GM19467 (cell line): Measurements from ENCODE around the gene IKZF2.
"Not testable (repeated sequence)": the region's sequence is repeated elsewhere in the genome, so short reads cannot be mapped to it uniquely, and the experiment has no call there.

ENCODE experiments used
- ATAC-seq: cut with Tn5 transposase; IDR thresholded peaks from one replicate; pipeline ENCODE4 v1.9.1; 2021; ENCODE audit warnings: mild to moderate bottlenecking, moderate library complexity; ENCODE audit not compliant: unreplicated experiment

The IKZF2 gene

DNA sequence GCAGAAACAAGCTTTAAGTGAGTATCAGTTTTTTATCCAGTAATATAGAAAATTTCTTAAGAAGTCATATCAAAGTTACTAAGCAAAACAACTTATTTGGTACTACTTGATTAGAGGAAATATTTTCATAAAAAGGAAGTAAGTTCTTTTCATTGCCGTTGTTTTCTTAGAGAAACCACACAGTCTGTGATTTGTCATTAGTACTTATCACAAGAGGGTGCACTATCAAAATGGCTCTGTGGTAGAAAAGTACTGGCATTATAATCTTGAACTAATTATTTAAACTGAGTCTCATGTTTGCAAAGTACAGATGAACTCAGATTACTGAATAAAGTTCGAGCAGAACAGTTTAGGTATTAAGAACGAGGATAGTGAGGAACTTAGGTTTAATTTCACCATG is 93.4 kb downstream of the IKZF2 start:
- no peak for ATAC-seq

DNA sequence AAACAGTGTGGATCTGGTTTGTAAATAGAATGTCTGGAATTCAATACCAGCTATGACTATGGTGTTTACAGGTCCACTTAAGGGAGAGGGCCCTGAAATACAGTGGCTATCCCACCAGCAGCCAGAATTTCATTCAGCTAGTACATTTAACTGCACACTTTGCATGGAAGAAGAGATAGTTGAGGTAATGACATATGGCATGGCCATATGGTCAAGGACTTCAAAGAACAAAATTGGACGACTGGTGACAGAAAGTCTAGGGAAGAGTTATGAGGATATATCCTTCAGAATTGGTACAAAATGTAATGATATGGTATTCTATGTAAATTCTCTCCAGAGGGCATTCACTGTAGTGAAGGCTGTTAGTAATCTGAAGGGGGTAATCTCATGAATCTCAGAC is 105.0 kb downstream of the IKZF2 start:
- ATAC-seq, result no peak

DNA sequence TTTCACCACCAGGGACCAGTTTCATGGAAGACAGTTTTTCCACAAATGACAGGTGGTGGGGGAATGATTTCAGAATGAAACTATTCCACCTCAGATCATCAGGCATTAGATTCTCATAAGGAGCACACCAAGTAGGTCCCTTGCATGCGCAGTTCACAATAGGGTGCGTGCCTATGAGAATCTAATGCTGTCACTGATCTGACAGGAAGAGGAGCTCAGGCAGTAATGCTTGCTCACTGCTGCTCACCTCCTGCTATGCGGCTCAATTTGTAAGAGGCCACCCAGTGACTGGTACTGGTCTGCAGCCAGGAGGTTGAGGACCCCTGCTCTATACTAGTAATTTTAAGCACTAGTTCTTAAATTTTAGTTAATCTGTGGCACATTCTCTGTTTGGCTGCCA is 107.8 kb downstream of the IKZF2 start:
- no peak for ATAC-seq

DNA sequence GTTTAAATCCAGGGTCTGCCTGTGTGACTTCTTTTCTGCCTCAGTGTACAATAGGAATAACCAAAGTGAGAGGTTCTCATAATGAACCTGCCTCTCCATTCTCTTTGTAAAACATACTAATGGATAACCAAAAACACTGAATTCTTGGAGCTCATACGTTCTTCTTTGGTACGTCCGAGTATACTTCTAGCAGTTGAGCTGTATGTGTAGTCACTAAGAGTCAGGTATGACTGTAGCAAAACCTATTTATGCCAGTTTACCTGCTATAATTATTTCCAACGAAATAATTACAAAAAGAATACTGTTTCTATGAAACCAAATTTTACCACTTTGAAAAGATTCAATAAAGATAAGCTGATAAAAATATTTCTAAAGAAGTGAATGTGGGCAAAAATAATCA is 109.2 kb downstream of the IKZF2 start:
- ATAC-seq, result no peak

DNA sequence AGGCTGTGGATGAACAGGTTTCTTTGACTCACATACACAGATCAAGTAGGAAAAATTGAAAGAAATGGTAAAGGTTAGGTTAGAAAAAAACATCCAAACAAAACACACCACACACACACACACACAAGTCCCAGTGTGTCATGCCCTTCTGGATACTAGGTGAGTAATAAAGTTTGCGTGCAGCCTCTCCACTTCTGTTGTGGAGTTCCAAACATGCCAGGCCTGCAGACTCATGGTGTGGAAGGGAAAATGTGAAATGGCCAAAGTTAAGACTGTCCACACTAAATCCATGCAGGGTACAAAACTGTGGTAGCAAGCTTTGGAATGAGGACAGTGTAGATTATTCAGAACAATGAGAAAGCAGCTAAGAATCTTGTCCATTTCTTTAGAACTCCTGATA is 114.6 kb downstream of the IKZF2 start:
- no peak for ATAC-seq

DNA sequence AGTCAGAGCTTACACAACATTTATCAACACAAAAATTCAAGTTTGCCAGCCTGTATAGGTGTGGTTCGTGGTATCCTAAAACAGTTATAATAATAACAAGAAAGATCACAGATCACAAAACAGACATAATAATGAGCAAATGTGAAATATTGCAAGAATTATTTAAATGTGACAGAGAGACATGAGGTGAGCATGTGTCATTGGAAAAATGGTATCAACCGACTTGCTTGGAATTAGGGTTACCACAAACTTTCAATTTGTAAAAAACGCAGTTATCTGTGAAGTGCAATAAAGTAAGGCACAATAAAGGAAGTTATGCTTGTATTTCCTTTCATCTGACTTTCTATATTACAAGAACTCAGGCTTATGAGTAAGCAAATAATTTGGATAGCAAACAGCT is 116.8 kb downstream of the IKZF2 start:
- no peak for ATAC-seq

DNA sequence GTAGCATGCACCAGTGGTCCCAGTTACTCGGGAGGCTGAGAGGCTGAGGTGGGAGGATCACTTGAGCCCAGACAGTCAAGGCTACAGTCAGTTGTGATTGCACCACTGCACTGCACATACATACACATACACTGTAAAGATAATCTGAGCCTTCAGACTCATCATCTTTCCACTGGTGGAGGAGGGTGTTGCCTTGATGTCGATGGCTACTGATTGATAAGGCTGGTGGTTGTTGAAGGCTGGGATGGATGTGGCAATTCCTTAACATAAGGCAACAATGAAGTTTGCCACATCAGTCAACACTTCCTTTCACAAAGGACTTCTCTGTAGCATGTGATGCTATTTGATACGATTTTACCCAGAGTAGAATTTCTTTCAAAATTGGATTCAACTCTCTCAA is 118.8 kb downstream of the IKZF2 start:
- ATAC-seq, result no peak

DNA sequence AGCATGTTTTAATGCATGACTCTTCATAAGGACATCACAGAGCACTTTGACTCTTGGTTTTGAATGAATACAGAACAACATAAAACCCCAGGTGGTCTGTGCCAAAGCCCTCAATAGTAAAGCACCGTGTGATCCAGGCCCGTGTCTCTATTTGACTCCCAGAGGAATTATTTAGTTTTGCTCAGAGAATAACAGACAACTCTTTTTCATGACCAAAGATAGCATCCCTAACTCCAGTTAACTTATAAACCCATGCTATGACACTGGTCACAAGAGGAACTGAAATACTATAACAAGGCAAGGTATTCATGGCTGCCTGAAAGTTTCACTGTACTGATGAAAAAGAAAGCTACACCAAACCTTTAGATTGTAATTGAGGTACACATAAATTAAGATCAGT is 128.4 kb downstream of the IKZF2 start:
- peak; percentile 67 for ATAC-seq

DNA sequence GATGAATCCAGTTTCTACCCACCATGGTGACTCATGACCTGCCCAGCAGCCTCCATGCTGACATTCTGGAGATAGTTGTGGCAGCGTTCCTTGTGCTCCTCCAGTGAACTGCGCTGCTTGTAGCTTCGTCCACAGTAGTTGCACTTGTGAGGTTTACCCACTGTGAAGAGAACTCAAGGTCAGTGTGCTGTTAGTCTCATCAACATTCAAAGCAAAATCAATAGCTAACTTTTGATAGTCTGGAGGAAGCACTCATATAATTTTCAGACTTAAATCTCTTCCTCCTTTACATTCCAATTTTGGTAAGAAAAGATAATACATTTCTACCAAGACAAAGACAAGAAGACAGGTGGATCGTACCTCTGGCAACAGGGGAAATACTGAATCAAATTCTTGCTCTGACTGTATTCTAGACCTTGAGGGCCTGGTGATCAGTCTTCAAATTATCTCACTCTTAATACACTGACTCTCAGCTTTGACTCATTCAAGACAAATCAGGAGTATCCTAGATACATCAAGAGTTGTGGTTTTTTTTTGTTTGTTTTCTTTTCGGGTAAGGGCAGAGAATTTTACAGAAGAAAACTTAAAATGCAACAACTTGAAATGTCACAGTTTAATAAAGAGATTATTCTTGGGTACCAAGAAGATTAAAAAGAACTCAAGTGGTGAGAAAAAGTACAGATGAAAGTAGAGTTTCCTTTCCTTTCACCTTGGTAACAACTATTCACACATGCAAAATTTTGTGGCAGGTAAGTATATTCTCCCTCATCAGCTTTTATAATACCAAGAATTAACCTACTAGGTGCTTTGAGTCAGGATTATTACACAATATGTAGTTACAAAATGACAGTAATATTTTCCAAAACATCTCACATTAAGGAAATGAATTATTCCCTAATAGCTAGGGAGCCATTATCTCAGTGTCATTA is 129.2 kb downstream of the IKZF2 start:
- peak; percentile 74 for ATAC-seq

DNA sequence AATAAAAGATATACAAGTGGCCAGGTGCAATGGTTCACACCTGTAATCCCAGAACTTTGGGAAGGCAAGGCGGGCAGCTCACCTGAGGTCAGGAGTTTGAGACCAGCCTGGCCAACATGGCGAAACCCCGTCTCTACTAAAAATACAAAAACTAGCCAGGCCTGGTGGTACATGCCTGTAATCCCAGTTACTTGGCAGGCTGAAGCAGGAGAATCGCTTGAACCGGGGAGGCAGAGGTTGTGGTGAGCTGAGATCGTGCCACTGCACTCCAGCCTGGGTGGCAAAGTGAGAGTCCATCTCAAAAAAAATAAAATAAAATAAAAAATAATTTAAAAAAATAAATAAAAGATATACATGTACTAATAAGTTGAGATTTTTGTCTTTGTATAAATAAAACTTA is 130.5 kb downstream of the IKZF2 start:
- ATAC-seq, result not testable (repeated sequence)

DNA sequence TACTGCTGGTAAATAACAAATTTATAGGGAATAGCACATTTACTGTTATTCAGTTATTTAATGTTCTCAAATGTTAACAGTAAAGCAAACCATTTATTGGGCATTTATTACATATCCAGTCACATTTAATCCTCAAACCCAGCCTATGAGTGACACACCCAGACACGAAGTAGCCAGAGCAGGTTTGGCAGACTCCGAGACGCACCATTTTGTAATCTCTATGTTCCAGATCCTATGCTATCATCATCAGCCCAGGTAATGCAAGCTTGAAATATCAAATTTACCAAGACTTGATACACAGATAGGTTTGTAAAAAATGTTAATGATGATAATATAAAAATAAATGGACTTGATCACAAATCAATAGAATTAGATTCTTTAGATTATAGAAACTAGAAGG is 131.1 kb downstream of the IKZF2 start:
- ATAC-seq, result no peak

DNA sequence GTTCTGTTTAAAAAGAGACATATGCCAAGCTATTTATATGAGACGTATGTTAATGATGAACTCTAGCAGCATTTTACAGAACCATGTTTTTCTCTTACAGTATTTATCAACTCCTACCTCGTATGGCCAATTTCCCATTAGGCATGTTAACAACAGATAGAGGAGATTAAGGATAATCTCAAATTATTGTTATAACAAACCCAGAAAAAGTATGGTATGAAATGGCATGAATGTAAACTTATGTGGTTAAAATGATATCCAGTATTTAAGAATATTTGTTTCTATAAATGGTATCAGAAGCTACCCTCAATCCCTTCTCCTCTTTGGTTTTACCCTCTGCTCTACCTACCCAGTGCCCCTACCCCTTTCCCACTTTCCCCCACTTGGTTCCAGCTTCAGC is 132.0 kb downstream of the IKZF2 start:
- ATAC-seq, result no peak

DNA sequence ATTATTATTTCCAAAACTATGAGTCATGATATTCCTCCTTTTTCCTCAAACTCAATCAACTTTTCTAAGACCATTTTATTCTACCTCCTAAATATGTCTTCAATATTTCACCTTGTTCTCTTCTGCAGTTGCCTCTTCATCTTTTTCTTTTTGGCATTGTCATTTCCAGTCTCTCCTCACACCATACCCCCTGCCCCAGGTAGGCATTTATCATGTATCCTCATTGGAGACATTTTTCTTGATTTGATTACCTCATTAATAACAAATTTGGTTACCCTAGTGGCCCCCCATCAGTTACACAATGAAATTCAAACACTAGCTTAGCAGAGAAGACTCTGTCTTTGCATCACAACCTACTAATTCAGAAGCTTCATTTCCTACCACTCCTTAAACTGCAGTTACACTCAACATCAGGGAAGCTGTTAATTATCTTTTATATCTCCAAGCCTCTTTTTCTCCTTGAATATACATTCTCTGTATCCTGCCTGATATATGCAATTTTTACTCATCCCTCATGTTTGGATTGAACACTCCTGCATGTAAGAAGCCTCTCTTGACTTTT is 133.0 kb downstream of the IKZF2 start:
- no peak for ATAC-seq

DNA sequence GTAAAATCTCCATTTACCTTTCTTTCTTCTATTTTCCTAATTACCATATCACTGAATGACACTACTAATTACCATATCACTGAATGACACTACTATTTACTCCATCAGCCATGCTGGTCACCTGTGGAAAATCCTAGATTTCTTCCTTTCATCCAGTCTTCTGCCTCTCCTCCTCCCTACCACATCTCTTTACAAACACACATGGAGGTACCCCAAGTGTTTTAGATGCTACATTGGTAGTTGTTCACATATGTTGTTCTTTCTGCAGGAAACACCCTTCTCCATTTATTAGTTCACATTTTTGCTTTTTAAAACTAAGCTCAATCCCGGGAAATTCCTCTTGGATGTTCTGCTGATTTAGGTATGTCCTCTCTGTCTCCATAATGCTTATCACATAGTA is 134.0 kb downstream of the IKZF2 start:
- no peak for ATAC-seq

DNA sequence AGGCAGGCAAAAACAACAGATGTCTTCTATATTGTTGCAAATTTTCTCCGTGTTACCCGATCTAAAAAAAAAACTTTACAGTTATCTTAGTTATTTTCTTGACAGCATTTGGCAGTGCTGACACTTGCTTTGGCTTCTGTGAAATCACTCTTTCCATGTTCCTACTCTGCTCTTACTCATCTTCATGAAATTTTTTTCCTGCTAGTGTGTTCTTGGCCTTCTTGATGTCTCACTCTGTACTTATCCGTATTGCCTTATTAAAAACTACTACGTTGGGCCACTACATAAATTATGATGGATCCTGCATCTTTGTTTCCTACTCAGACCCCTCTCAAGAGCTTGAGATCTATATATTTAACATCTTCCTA is 134.4 kb downstream of the IKZF2 start:
- no peak for ATAC-seq

DNA sequence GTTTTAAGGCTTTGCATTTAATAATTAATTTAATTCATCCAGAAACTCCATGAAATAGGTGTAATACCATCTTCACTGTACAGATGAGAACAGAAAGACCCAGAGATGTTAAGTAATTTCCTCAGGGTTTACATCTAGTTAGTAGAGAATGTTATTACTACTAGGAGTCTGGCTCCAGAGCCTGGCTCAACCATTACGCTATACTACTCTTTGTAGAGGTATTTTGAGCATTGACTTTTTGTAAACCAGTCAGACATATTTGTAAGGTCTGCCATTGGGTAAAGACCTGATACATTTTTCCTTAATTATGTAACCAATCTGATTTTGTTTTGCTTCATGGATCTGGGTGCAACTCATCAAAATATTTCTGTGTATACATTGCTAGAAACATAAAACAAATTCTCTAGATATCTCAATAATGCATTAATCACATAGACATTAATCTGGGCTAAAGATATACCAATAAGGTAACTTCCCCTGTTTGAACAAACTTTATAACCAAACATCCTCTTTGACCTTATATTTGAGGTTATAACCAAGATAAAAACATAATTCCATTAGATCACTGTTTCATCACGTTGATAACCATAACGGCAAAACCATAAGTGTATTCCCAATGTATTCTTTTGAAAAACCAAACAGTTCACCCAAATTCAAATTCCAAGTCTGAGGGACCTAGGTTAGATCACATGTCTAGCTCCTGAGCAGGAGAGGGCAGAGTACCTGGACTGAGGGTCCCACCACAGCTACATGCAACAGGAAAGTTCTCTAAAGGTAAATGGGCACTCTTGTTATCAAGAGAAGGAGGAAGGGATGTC is 135.0 kb downstream of the IKZF2 start:
- peak; percentile 24 for ATAC-seq

DNA sequence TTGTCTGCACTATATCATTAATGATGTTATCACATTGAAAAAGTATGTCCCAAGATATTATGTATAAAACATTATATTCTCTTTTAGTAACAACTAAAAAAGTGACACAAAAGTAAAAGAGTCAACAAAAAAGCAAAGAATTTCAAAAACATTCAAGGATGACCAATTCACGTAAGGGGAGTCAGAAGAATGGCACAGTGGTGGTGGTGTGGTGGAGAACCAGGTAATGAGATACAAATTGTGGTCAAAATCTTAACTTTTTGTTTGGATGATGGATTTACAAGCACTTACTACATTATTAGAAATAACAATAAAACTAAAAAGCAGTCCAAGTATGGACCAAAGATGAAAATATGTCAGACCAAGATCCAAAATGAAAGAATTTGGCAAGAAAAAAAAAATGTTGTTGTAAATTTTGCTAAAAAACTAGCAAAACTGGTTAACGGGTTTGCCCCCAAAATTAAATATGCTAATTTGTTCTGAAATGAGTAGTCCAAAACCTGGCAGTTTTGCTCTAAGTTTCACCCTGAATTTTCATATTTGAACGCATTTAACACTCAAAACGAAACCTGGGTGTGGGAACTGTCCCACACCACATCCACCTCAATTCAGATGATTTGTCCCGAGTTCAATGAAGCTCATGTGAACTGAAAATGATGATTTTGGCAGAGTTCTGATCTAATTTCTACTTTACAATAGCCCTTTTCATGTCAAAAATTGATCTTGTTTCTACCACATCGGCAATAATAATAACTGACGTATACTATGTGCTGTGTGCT is 135.8 kb downstream of the IKZF2 start:
- ATAC-seq, result peak; percentile 86

DNA sequence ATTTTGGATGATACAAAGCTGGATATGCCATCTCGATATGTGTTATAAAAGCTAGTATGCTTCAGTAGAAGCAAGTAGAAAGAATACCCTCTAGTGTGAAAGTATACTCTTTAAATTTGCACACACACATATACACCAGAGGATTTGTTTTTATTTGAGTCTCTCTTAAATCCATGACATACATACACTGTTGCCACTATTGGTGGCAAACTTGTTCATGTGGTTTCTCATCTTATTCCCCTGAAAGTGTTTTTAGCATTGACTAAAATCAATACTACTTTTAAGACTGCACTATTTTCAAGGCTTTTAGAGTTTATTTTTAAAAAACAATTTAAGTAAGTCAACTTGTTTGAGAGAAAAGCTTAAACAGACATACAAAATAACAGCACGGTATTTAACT is 137.4 kb downstream of the IKZF2 start:
- no peak for ATAC-seq

DNA sequence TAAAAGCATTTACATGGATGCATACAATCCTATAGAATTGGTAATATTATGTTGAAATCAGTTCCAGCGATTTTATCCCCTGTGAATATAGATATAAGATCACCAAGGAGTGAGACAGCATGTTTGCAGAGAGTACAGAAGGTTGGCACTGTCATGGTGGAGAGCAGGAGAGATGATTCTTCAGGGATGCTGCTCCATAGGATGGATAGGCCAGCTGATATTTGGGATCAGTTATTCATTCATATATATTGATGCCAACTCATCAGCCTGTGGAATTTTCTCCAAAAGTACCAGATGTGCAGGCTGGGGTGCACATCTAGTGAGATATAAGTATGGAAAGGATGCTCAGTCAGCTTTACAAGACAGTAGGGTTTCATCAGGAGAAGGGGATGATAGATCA is 139.9 kb downstream of the IKZF2 start:
- ATAC-seq, result no peak

DNA sequence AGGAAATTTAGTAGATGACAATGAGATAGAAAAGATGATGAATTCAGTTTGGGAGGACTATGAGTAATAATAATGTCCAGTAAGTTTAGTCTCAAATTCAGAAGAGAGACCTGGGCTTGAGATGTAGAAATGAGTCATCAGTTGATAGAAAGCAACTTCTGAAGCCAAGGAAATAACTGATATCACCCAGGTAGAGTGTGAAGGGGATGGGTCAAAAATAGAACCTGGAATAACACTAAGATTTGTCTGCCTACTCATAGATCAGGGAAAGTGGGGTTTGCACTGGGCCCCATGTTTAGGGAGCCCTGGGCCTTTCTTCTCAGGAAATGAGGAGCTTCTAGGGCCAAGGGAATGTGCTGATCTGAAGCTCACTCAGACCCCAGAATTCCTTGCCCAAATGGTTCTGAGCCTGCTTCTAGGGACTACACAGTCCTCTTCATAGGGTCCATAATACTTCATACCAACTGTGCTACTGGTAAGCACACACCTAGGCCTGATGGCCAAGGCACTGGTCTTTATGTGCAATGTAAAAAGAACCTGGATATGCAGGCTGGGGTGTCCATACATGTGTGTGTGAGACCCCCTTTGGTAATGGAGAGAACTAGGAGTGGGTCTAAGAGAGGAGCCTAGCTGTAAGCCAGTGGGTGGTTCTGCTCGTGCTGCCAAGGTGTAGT is 141.2 kb downstream of the IKZF2 start:
- ATAC-seq, result no peak
